ENCODE results near the gene FPR3. TPM values are rescaled to one million over a fixed set of nuclear protein-coding genes. Genes with fewer than 3 reads are reported as not detected.

Gene FPR3
- total RNA-seq, 1 donor from 2014 or later = 3.4 TPM

DNA sequence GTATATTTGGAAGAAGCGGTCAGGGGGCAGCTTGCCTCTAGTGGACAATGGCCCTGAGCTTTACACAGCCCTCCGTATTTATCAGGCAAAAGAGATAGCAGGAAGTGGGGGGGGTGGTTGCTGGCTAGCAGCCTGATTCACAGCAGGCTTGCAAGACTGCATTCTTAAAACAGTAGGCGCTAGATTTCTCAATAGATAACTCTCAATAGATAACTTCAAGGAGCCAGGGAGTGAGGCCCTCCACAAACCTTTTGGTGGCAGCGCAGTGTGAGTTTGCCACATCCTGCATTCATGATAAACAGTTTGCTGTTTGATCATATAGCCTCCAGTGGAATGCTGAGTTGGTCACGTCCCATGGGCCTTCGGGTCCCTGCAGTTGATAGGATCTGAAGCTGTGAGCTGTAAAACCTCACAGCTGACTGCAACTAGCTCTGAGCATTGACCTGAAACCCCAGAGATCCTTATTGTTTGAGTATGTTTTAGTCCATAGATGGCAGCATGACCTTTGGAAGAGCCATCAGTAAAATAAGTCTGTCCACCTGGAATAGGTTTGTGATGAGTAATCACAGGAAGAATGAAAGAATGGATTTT, 12.2 kb downstream of the FPR3 start:
- no peak for DNase-seq (ENCODE audit: low spot score)

DNA sequence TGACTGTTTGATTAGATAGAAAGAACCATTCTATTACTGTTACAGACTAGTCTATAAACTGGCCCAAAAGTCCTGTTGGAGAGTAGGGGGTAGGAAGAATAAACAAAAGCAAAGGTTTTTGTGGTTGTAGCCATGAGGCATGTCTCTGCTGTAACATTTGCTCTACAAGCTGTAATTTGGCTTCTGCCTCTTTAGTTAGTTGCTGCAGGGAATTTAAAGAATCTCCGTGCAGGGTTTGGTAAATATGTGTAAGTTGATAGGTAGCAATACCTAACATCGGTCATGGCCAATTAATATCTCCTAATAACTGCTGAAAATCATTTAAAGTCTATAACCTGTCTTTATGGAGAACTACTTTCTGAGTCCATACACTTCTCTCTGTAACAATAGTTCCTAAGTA, 13.0 kb downstream of the FPR3 start:
- no peak for DNase-seq (ENCODE audit: low spot score)

DNA sequence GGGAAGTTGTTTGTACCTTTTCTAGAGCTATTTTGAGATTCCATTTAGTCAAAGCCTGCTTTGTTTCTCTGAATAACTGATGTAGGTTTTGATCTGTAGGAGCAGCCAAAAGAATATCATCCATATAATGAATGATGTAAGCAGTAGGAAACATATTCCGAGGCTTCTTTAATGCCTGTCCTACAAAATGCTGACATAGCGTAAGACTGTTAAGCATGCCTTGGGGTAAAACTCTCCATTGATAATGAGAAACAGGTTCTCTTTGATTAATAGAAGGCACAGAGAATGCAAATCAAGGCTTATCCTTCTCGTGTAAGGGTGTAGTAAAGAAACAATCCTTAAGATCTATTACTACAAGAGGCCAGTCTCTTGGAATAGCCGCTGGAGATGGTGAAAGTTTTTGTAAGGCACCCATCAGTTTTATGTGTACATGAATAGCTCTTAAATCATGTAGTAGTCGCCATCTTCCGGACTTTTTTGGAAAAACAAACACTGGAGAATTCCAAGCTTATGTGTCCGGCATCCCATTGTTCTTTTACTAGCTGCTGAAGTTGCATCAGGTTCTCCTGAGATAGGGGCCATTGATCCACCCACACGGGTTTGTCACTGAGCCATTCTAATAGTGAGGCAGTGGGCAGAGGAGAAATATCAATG, 13.5 kb downstream of the FPR3 start:
- no peak for DNase-seq (ENCODE audit: low spot score)

DNA sequence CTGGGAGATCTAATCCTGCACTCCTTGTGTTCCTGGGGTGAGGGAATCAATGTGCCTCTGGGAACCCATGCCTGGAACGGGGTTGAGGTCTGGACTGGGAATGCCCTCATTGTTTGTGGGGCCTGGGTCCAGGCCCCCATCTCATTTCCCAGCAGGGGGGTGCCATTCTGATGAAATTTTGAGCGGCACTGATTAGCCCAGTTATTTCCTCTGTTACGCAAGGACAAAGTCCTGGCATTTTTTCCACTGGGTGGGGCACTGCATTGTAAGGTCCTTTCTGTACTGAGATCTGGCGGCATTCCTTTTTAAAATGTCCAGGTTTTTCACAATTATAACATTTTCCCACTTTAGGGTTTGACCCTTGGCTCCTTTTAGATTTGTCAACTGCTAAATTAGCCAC, 14.8 kb downstream of the FPR3 start:
- DNase-seq (ENCODE audit: low spot score) = no peak

DNA sequence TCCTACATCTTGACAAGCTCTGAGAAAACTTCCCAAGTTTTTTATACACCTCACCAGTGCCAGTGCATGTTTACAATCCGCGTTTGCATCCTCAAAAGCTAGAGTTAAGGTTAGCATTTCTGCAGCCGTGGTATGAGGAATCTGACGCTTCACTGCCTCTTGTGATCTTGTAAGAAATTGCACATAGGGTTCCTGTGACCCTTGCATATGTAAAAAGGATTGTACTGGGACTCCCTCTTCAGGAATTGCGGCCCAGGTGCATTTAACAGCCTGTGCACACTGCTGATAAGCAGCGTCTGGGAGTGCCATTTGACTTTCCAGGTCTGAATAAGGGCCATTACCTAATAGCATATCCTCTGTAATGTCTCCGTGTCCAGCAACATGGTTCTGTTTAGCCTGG, 15.3 kb downstream of the FPR3 start:
- no peak for DNase-seq (ENCODE audit: low spot score)

DNA sequence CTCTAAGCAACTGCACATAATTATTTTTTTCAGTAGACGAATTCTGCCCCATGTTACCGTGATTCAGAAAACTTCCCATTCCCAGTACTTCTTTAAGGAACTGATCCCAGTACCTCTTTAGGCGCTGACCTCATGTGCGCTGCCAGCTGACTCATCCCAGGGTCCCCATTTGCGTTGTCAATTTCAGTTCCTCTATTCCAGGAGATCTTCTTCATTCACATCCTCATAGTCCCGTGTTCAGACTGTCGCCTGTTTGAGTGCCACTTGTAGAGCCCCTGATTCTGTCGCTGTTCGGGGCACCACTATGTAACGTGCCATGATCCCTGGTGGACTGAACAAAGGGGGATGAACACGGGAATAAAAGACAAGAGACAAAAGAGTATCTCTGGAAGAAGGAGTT, 16.4 kb downstream of the FPR3 start:
- DNase-seq (ENCODE audit: low spot score) = no peak

DNA sequence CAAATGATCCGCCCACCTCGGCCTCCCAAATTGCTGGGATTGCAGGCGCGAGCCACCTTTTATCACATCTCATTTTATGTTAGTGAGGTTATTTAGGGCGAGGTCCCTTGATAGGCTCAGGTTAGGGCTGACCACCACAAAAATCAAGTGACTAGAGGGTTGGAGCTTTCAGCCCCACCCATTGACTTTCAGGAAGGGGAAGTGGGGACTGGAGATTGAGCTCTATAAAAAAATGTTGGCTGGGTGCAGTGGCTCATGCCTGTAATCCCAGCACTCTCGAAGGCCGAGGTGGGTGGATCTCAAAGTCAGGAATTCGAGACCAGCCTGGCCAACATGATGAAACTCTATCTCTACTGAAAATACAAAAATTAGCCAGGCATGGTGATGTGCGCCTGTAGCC, 20.1 kb downstream of the FPR3 start:
- no peak for DNase-seq (ENCODE audit: low spot score)

DNA sequence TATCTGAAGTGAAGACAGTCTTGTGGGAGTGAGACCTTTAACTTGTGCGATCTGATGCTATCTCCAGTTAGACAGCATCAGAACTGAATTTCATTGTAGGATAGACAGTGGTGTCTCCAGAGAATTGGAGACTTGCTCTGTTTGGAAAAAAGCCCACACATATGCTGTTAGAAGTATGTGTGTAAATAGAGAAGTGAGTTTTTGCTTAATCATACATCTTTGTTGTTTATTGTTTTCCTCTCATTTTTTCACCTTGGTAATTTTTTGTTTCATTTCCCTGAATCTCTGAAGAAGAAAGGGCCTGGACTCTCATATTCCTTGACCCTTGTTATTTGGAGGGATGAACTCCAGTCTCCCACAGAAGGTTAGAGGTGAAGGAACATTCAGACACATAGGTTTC, 21.8 kb downstream of the FPR3 start:
- DNase-seq (ENCODE audit: low spot score) = no peak

DNA sequence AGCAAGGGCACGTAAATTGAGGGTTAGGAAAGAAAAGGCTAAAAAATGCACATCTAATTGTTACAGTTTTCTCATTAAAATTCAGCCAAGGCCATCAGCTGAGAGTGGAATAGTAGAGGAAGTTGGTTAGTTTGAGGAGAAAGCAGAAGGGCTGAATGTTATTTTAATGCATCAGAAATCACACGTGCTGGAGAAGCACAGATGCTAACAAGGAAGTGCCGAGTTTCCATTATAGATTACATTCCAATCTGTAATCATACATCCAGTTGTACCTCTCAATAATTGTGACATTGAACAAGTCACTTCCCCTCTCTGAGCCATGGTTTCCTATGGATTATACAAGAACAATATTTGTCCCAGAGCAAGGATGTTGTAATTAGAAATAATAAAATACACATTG, 25.1 kb downstream of the FPR3 start:
- no peak for DNase-seq (ENCODE audit: low spot score)

DNA sequence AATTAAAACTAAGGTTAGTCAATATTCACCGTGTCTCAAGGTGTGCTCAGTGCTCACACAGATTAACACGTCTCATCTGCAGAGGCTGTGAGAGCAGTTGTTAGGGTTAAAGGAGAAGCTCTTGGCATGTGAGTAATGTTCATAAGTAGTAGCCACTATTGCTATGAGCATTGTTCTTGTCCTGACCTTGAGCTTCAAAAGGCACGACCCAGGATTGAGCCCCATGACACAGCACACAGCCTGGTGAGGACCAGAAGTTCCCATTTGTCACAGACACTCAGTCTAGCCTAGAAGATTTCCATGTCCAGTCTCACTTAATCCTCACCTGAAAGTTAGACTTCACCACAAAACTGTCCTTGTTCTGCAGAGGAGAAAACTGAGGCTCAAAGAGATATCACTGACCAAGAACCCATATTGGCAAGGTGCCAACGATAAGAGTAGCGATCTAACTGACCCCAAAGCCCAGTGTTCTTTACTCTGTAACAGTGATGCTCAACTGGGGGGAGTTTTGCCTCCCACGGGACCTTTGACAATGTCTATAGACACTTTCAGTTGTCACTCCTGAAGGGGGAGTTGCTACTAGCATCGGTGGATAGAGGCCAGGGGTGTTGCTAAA, 26.0 kb downstream of the FPR3 start:
- no peak for DNase-seq (ENCODE audit: low spot score)

DNA sequence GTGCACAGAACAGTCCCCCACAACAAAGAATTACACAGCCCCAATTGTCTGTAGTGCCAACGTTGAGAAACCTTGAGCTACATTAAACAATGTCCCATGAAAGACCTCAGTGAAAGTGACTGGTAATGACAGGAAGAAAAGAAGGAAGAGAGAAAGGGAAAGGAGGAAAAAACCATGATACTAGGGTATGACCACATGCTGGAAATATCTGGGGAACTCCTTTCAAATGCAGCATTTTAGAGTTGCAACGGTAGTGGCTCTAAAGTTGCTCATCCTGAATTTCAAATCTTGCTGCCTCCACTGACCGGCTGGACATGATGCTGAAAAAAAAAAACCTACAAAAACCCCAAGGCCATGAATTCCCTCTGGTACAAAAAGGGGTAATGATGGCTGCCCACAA, 26.5 kb downstream of the FPR3 start:
- no peak for DNase-seq (ENCODE audit: low spot score)

DNA sequence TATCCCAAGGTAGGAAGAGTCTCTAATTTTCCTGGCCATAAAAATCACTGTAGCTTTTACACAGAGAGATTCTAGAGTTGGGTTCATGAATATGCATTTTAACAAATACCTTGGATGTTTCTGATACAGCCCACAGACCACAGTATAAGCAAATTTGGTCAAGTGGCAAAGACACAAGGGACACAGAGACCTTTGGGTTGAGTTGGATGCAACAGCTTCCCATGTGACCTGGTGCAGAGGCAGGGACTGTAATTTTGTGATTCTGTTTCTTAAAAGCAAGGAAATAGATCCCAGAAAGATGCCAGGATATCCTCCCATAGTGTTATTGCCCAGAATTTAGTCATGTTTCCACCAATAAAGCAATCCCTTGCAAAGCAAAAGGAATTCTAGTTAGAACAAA, 27.0 kb downstream of the FPR3 start:
- no peak for DNase-seq (ENCODE audit: low spot score)

DNA sequence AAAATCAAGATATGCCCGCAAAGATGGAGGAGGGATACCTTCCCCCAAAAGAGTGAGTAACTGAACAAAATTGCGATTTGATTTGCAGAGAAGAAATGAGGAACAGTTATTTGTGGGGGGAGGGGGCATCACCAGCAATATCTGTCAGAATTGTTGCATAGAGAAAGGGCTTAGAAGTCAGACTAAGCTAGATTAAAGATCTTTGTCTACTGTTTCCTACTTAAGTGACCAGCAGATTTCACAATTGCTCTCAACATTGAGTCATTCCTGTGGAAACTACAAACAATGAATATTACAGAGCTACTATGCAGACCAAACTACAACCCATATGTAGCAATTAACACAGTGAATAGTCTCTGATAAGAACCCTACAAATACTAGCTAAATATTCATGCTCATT, 27.4 kb downstream of the FPR3 start:
- DNase-seq (ENCODE audit: low spot score) = no peak

DNA sequence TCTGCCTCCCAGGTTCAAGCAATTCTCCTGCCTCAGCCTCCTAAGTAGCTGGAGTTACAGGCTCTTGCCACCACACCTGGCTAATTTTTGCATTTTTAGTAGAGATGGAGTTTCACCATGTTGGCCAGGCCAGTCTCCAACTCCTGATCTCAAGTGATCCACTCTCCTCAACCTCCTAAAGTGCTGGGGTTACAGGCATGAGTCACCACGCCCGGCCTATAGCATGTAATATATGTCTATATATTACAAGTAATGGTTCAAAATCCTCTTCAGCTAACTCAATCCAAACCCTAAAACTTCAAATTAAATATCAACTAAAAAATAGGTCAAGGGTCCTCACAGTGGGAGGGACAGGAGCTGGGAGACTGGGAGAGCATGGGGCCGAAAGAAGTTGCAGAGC, 28.0 kb downstream of the FPR3 start:
- no peak for DNase-seq (ENCODE audit: low spot score)

DNA sequence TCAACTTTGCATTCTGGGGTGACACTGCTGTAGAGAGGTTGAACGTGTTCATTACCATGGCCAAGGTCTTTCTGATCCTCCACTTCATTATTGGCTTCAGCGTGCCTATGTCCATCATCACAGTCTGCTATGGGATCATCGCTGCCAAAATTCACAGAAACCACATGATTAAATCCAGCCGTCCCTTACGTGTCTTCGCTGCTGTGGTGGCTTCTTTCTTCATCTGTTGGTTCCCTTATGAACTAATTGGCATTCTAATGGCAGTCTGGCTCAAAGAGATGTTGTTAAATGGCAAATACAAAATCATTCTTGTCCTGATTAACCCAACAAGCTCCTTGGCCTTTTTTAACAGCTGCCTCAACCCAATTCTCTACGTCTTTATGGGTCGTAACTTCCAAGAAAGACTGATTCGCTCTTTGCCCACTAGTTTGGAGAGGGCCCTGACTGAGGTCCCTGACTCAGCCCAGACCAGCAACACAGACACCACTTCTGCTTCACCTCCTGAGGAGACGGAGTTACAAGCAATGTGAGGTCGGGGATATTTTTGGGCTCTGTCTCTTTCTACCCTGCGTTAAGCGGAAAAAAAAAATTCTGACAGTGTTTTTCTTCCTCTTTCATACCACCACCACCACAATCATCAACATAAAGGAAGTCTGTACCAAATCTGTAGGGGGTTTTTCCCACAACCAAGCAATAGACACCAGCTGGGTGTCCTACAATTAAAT, 29.5 kb downstream of the FPR3 start:
- DNase-seq (ENCODE audit: low spot score) = no peak

DNA sequence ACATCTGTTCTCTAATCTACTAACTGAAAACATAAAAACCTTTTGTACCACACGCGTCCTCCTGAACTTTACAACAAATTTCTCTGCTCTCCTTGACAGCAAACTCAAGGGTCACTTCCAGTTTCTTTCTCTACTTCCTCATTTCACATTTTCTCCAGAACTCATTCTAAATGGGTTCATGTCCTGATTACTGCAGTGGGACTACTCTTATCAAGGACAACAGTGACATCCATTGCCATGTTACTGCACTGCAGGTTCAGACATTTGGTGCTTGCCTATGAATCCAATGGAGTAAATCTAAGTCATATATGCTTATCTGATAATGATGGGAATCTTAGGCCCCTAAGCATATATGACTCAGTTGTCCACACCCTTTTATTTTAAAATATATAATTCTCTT, 35.3 kb downstream of the FPR3 start:
- DNase-seq (ENCODE audit: low spot score) = no peak

DNA sequence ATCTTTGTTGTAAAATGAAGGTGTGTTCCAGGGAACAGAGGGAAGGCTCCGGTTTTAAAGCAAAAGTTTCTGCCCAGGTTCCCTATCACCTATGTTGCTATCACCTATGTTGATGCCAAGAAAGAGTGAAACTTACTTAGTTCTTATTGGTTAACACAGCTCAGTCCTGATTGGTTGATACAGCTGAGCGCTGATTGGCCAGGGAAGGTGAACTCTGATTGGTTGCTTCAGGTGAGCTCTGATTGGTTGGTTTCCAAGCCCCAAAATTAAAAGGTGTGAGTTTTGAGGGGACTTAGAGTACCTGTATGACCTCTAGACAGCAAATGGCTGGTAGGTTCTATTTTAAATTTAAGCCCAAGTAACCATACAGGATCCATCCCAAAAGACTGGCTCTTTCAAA, 42.2 kb downstream of the FPR3 start:
- no peak for DNase-seq (ENCODE audit: low spot score)

DNA sequence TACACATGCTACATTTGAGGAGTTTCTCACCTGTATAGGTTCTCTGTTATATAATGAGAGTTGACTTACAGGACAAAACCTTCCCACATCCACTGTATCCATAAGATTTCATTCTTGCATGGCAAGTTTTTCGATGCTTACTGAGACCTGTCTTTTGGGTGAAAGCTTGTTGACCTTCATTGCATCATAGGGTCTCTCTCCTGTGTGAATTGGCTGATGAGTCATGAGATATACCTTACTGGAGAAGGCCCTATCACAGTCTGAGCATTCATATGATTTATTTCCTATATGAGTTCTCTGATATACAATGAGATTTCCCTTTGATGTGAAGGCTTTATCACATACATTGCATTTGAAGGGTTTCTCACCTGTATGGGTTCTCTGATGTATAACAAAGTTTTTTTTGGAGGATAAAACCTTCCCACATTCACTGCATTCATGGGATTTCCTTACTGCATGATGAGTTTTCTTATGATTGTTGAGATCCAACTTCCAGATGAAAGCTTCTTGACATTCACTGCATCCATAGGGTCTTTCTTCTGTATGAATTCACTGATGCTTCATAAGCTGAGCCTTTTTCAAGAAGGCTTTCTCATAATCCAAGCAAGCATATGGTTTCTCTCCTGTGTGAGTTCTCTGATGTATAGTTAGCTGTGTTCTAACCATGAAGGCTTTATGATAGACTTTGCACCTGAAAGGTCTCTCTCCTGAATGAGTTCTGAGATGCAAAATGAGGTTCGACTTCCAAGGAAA, 67.1 kb downstream of the FPR3 start:
- DNase-seq (ENCODE audit: low spot score) = no peak

DNA sequence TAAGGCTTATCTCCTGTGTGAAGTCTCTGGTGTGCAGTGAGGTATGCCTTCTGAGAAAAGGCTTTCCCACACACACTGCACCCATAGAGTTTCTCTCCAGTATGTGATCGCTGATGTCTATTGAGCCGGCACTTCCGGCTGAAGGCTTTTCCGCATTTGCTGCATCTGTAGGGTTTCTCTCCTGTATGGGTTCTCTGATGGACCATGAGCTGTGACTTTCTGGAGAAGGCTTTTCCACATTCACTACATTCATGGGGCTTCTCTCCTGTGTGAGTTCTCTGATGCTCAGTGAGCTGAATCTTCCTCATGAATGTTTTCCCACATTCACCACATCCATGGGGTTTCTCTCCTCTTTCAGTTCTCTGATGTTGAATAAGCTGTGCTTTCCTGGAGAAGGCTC, 78.1 kb downstream of the FPR3 start:
- no peak for DNase-seq (ENCODE audit: low spot score)
